Measurements from ENCODE around the gene GLO1. TPM values are rescaled to one million over a fixed set of nuclear protein-coding genes. Genes with fewer than 3 reads are reported as not detected.

GLO1 gene
- total RNA-seq, 4 donors from 2014 or later, result 70.7 to 124 (median 89.6) TPM

DNA sequence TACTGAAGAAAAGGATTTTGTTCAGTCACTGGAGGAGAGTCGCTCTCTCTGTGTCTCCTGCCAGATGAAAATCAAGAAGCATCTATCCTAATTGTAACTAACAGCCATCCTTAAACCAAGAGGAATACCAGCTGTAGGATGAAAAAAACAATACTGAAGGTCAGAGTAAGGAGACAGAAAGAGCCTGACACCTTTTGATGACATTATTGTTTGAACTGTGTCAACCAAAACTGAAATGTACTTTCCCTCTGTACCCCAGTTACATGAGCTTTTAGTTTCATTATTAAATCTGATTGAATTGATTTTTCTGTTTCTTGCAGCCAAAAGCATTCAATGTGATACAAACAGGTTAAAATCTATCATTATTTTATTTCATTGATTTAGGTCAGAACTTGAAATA, 46.0 kb downstream of the GLO1 start:
- TF ChIP-seq, protein P1, sequence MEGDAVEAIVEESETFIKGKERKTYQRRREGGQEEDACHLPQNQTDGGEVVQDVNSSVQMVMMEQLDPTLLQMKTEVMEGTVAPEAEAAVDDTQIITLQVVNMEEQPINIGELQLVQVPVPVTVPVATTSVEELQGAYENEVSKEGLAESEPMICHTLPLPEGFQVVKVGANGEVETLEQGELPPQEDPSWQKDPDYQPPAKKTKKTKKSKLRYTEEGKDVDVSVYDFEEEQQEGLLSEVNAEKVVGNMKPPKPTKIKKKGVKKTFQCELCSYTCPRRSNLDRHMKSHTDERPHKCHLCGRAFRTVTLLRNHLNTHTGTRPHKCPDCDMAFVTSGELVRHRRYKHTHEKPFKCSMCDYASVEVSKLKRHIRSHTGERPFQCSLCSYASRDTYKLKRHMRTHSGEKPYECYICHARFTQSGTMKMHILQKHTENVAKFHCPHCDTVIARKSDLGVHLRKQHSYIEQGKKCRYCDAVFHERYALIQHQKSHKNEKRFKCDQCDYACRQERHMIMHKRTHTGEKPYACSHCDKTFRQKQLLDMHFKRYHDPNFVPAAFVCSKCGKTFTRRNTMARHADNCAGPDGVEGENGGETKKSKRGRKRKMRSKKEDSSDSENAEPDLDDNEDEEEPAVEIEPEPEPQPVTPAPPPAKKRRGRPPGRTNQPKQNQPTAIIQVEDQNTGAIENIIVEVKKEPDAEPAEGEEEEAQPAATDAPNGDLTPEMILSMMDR (IDR thresholded peaks at IDR 0.05), result no peak
- TF ChIP-seq POLR2A (IDR thresholded peaks at IDR 0.05), result no peak
- intact Hi-C loops (cut with DNase I; ENCODE audit: low total_unique reads), result no loop called here
- 93 to 100% methylated on average over 1 of the region's 1 CpG for WGBS, 2 donors
- H3K4me3 ChIP-seq (ENCODE audit: low read depth, poor library complexity, severe bottlenecking), result no peak overlapping the region
- no peak for DNase-seq (ENCODE audit: low spot score in 2 of 2)

DNA sequence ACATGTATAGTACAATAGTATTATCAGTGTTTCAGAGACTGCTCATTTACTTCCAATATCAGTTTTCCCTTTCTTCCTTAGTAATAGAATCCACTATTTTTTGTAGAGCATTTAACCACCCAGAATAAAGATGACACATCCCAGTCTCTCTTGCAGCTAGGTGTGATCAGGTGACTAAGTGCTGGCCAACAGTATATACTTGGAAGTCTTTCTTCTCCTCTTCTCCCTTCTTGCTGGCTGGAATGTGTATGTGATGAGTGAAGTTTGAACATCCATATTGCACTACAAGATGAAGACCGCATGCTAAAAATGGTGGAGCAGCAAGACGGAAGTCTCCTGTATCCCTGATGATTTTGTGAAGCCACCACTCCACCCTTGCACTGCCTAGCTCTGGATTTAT, 48.7 kb downstream of the GLO1 start:
- no peak for TF ChIP-seq POLR2A (IDR thresholded peaks at IDR 0.05)
- TF ChIP-seq, protein P1 (IDR thresholded peaks at IDR 0.05), result no peak
- 98 to 100% methylated on average over 2 of the region's 2 CpGs for WGBS, 2 donors
- DNase-seq (ENCODE audit: low spot score in 2 of 2), result no peak
- intact Hi-C loops (cut with DNase I; ENCODE audit: low total_unique reads), result no loop called here
- no peak overlapping the region for H3K4me3 ChIP-seq (ENCODE audit: low read depth, poor library complexity, severe bottlenecking)

DNA sequence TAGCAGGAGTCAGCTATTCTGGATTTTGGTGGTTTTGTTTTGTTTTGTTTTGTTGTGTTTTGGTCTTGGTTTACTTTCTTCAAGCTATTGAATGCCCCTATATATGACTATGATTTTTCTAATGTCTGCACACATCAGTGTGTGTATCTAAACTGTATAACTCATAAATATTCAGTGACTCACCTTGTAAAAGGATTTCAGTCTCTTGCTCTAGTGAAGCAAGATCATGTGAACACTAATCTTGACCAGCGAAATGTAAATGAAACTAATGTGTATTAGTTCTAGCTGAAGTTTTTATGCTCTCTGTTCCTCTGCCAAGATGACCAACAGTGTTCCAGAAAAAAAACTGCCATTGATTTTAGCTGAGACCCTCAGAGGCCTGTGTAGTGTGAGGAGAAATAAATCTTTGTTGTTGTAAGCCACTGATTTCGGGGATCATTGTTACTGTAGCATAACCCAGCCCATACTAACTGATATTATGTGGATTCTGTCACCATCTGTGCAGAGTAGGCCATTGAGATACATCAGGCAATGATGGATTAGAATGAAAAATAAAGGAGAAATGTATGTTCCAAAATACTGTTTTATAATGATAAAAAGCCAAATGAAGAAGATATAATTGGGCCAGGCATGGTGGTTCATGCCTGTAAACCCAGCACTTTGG, 51.7 kb downstream of the GLO1 start:
- DNase-seq (ENCODE audit: low spot score in 2 of 2), result no peak
- no peak overlapping the region for H3K4me3 ChIP-seq (ENCODE audit: low read depth, poor library complexity, severe bottlenecking)
- TF ChIP-seq, protein P1 (IDR thresholded peaks at IDR 0.05), result no peak
- TF ChIP-seq POLR2A (IDR thresholded peaks at IDR 0.05), result no peak
- 94 to 99% methylated on average over 2 of the region's 2 CpGs for WGBS, 2 donors
- intact Hi-C loops (cut with DNase I; ENCODE audit: low total_unique reads), result no loop called here

DNA sequence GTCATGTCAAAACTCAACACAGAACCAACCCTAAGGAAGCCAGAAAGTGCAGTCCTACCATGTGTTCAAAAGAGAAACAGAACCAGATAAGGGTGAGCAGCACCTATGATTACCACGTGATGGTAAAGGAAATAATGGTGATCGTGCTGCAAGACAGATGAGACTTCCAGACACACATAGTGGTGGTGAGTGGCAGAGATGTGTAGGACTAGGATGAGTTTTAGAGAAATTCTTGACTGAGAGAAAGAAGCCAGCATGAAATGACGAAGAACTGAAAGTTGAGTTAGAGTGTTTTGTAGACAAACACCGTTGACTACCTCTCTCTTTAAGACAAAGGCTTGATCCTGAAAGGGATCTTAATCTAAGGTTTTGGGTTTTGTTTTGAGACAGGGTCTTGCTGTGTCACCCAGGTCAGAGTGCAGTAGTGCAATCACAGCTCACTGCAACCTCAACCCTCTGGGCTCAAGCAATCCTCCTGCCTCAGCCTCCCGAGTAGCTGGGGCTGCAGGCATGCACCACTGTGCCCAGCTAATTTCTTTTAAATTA, 52.7 kb downstream of the GLO1 start:
- 83 to 96% methylated on average over 5 of the region's 5 CpGs for WGBS, 2 donors
- intact Hi-C loops (cut with DNase I; ENCODE audit: low total_unique reads), result no loop called here
- DNase-seq (ENCODE audit: low spot score in 2 of 2), result no peak
- TF ChIP-seq, protein P1 (IDR thresholded peaks at IDR 0.05), result no peak
- TF ChIP-seq POLR2A (IDR thresholded peaks at IDR 0.05), result no peak
- no peak overlapping the region for H3K4me3 ChIP-seq (ENCODE audit: low read depth, poor library complexity, severe bottlenecking)

DNA sequence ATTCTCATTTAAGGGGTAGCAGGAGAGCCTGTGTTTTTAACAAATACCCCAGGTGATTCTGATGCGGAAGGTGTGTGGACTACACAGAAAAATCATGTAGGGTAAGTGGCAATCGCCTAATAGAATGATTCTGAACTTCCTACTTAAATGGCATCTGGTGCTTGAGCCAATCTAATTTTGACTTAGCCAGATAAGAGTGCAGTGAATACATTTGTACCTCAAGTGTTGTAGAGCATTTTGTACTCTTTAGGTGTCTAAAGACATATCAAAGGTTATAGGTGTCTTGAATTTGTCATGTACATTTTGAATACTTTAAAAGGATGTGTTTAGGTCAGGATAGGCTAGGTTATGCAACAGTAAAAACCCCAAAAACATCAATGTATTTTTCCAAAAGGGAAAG, 53.2 kb downstream of the GLO1 start:
- TF ChIP-seq POLR2A (IDR thresholded peaks at IDR 0.05), result no peak
- TF ChIP-seq, protein P1 (IDR thresholded peaks at IDR 0.05), result no peak

DNA sequence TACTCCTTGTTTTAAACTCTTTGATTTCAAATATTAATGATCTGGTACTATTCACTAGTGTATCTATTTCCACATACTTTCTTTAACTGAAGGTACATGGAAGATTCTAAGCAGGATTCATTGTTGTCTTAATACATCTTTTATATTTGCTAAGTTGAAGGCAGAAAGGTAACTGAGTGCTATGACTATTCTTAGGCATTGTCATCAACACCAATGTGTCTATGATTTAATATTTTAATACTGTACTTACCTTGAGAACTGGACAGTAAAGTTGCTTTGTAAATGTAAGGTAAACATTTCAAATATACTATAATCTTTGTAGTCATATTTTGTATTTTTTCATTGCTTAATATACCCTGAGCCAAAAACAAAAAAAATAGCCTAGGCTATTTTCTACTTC, 54.3 kb downstream of the GLO1 start:
- H3K4me3 ChIP-seq (ENCODE audit: low read depth, poor library complexity, severe bottlenecking), result no peak overlapping the region
- no peak for TF ChIP-seq POLR2A (IDR thresholded peaks at IDR 0.05)
- TF ChIP-seq, protein P1 (IDR thresholded peaks at IDR 0.05), result no peak
- intact Hi-C loops (cut with DNase I; ENCODE audit: low total_unique reads), result no loop called here
- DNase-seq (ENCODE audit: low spot score in 2 of 2), result no peak

More for the DNA sequence above, 53.2 kb downstream of the GLO1 start:
- H3K4me3 ChIP-seq (ENCODE audit: low read depth, poor library complexity, severe bottlenecking), result no peak overlapping the region
- WGBS, 2 donors, result 89 to 96% methylated on average over 2 of the region's 2 CpGs
- DNase-seq (ENCODE audit: low spot score in 2 of 2), result no peak
- intact Hi-C loops (cut with DNase I; ENCODE audit: low total_unique reads), result no loop called here

All from lower leg skin (tissue), 4 donors.